ENCODE results near the gene CRB1.
"Not testable (repeated sequence)": the region's sequence is repeated elsewhere in the genome, so short reads cannot be mapped to it uniquely, and the experiment has no call there.

Gene CRB1

GRCh38 chr1:197402189-197402588 lies 134.1 kb downstream of the CRB1 start:
- no peak for DNase-seq

DNA sequence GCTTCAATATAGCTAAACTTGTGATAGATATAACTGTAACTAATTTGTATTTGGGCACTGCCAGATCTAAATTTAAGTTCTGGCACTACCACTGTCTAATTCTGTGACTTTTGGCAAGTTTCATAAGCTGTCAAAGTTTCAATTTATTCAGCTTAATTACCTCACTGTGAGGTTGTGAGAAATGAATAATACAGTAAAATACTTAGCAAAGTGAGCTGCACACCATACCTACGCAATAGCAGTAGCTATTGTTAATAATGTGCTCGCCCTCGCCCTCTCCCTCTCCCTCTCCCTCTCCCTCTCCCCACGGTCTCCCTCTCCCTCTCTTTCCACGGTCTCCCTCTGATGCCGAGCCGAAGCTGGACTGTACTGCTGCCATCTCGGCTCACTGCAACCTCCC lies 136.7 kb downstream of the CRB1 start:
- not testable (repeated sequence) for DNase-seq

DNA sequence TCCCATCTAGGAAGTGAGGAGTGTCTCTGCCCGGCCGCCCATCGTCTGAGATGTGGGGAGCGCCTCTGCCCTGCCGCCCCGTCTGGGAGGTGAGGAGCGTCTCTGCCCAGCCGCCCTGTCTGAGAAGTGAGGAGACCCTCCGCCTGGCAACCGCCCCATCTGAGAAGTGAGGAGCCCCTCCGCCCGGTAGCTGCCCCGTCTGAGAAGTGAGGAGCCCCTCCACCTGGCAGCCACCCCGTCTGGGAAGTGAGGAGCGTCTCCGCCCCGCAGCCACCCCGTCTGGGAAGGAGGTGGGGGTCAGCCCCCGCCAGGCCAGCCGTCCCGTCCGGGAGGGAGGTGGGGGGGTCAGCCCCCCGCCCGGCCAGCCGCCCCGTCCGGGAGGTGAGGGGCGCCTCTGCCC lies 137.6 kb downstream of the CRB1 start:
- DNase-seq: not testable (repeated sequence)

GRCh38 chr1:197413564-197413963 lies 145.5 kb downstream of the CRB1 start:
- DNase-seq: no peak

DNA sequence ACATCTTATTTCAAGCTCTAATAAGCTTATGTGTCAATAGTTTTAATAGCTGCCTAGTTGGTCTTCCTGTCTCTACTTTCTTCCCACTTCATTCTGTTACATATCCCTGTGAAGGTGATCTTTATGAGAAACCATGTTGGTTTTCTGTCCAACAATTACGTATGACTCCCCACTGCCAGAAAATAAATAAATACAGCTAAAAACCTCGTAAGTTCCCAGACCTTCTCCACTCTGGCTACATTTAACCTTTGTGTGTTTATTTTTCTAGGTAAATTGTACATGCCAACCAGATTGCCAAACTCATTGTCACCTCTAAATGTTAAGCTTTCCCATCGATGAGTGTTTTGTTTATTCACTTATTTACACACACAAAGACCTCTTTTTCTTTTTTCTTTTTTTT lies 147.2 kb downstream of the CRB1 start:
- DNase-seq: no peak

DNA sequence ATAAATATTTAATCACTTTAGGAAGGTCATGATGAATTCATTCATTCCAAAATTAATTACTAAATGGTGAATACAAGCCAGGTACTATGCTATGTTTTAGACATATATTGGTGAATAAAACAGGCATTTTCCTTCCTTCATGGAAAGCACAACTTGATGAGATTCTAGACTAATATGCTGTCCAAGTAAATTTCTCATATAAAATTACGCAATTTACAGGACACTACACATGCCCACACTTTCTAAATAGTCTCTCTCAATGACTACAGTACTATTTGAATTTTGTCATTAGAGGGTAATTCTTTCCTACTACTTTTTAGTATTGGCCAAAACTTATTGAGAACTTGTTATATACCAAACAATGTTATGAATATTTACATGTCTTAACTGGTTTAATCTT lies 150.6 kb downstream of the CRB1 start:
- no peak for DNase-seq

GRCh38 chr1:197422993-197423392 lies 154.9 kb downstream of the CRB1 start:
- no peak for DNase-seq

DNA sequence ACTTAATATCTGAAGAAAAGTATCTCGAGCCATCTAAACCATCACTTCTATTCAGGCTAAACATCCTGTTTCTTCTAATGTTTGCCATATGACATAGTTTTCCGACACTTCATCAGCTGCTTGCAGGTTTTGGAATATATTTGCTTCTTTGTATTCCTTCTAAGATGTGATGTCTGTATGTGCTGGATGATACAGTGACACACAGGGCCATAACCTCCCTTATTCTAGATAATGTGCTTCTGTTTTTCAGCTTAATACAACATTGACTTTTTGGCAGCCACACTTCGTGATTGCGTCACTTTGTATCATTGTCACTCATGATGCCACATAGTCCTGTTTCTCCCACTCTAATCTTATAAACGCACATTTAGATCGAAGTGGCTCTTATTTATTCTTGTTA lies 156.3 kb downstream of the CRB1 start:
- DNase-seq: no peak

- no peak for DNase-seq
These were observed 161.3 kb downstream of the CRB1 start for GRCh38 chr1:197429372-197429771.

DNA sequence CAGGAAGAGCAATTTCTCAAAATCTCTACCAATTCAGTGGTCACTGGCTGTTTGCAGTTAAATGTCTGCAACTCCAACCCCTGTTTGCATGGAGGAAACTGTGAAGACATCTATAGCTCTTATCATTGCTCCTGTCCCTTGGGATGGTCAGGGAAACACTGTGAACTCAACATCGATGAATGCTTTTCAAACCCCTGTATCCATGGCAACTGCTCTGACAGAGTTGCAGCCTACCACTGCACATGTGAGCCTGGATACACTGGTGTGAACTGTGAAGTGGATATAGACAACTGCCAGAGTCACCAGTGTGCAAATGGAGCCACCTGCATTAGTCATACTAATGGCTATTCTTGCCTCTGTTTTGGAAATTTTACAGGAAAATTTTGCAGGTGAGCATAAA lies 167.2 kb downstream of the CRB1 start:
- no peak for DNase-seq

DNA sequence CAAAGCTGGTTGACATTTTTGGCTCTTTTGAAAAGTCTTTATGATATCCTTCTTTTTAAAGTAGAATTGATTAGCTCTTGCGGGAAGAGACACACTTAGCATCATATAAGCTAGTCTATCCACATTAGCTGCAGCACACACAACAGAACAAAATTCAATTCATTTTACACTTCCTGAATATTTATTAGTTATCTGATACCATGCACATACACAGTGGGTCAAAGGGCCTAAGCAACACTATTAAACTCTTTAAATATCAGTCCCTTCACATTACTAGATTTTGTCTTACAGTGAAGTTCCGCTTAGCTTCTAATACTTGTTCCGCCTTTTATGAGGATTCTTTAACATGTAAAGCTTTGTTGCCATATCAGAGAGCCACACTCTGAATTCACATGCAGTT lies 169.5 kb downstream of the CRB1 start:
- DNase-seq: no peak

DNA sequence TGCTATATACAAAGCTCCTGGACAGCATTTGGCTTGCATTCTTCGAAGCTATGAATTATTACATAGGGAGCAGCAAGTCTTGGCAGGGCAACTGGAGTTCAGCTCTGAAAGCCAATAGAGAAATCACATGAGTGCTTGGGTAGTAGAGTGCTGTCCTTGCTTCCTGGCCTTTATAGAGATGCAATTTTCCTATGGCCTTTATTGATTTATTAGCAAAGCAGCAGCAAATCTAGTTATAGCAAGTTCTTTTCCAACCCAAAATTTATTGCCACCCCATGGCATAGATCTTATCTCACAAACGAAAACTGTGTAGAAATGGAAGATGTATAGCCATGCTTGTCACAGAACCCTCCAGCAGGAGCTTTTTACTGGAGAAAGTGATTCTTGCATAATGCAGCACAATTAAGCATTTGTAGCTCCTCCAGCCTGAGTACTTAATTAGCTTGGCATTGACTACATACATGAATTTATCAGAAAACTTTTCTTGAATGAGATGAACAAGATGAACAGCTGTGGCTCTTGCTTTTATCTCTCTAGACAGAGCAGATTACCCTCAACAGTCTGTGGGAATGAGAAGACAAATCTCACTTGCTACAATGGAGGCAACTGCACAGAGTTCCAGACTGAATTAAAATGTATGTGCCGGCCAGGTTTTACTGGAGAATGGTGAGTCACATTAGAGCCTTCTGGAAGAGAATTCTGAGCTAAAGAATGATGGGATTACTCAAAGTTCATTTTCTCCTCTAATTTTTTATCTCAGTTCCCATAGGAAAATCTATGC lies 170.1 kb downstream of the CRB1 start:
- DNase-seq: no peak

GRCh38 chr1:197439708-197440280 lies 171.7 kb downstream of the CRB1 start:
- no peak for DNase-seq

- DNase-seq: no peak
These were observed 172.7 kb downstream of the CRB1 start for GRCh38 chr1:197440715-197441114.

DNA sequence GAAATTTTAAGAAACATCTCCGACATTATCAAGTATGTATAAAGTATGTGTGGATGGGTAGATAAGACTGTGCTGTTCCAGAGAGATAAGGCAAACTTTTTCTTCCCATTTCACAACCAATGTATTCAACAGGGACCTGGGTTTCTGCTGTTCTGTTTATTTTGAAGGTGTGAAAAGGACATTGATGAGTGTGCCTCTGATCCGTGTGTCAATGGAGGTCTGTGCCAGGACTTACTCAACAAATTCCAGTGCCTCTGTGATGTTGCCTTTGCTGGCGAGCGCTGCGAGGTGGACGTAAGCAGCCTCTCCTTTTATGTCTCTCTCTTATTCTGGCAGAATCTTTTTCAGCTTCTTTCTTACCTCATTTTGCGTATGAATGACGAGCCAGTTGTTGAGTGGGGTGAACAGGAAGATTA lies 174.0 kb downstream of the CRB1 start:
- DNase-seq: no peak

DNA sequence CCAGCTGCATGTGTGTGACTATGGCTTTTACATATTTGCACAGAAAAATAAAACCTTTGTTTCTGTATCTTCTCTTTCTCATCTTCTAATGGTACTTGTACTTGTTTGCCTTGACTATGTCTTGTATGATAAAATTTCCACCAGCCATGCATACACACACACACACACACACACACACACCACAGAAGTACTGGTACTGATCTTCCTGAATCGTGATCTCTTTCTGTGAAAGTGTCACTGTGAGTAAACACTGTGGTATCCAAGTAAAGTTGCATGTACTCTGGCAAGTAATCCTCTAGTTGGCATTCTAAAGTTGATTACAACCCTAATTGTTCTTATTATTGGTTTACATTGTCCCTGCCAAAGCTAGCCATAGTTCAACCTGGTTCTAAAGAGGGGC lies 176.7 kb downstream of the CRB1 start:
- no peak for DNase-seq

- DNase-seq: no peak
These were observed 180.2 kb downstream of the CRB1 start for GRCh38 chr1:197448121-197448779.

DNA sequence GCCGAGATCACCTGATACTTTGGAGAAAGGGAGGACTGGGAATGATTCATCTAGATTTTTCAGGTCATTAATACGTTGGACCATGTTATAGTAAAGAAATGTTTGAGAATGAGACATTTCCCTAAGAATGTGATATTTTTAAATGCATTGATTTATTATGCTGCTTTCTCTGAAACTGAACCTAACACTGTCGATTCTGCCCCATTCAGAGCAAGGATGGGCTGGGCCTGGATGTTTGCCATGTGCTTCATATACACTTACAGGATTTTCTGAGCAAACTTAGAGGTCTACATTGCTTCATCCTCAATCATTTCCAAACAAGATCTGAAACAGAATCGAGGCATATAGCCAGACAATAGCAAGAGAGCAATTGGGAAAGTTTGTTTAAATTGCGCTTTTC lies 183.3 kb downstream of the CRB1 start:
- DNase-seq: no peak

DNA sequence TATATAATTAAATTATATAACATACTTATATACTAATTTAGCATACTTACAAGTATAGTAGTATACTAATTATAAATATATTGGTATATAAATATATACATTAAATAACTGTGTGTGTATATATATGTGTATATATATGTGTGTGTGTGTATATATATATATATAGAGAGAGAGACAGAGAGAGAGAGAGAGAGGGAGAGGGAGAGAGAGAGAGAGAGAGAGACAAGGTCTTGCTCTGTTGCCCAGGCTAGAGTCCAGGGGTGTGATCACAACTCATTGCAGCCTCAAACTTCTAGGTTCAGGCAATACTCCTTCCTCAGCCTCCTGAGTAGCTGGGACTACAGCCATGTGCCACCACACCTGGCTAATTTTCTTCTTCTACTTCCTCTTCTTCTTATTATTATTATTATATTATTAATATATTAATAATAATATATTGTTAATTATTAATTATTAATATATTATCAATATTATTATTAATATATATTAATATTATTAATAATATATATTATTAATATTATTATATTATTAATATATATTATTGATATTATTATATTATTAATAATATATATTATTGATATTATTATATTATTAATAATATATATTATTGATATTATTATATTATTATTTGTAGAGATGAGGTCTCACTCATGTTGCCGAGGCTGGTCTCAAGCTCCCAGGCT lies 185.5 kb downstream of the CRB1 start:
- no peak for DNase-seq

- no peak for DNase-seq
These were observed 194.5 kb downstream of the CRB1 start for GRCh38 chr1:197462539-197462938.

GRCh38 chr1:197463142-197463541 lies 195.1 kb downstream of the CRB1 start:
- DNase-seq: peak in 1 of 2 experiments; percentile 12

GRCh38 chr1:197464044-197464443 lies 196.0 kb downstream of the CRB1 start:
- no peak for DNase-seq

- DNase-seq: no peak
These were observed 197.7 kb downstream of the CRB1 start for GRCh38 chr1:197465528-197466327.
